GM18868 (cell line): ENCODE results near the gene TOM1L2.

Experiments used
- ATAC-seq: cut with Tn5 transposase; IDR thresholded peaks from one replicate; pipeline ENCODE4 v1.9.1; 2021; ENCODE audit warnings: mild to moderate bottlenecking, moderate library complexity; ENCODE audit not compliant: unreplicated experiment

The TOM1L2 gene

DNA sequence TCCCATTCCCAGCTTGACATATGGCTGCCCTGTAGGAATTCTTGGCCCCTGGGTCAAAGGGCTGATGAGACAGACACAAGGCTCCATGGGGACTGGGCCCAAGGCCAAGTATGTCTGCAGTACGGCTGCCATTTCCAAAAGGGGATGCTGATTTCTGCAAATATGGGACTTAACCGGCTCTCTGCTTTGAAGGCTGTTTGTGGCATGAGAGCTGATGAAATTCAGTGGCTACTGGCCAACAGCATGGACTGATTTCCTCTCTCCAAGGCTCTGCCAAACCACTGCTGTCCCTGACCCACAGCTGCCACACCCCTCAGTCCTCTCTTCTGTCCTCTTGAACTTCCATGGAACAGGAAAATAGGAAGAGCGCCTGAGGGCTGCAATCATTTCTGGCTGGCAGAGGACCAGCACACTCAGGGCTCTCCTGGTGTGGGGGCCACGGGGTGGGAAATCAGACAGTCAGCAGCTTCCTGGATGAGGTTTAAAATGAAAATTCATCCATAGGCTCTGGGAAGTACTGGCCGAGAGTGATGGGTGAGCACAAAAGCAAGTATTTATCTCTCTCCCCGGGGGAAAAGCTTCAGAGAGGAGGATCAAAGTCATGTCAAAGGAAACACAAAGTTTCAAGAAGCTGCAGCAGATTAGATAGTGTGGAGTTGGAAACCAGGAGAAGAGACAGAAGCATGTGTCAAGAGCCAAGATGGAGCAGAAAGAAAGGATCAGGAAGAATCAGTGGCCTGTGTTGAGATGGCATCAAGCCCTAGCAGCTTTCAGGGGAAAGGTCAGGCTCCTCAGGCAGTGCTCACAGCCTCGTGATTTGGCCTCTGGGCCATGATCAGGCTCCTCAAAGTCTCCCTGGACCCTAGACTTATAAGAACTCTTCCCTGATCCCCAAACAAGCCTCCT, 71.3 kb downstream of the TOM1L2 start:
- no peak for ATAC-seq

- ATAC-seq, result no peak
Measured at GRCh38 chr17:17899486-17899885, 72.7 kb downstream of the TOM1L2 start.

GRCh38 chr17:17898673-17899072, 73.5 kb downstream of the TOM1L2 start:
- no peak for ATAC-seq

GRCh38 chr17:17897442-17897841, 74.8 kb downstream of the TOM1L2 start:
- ATAC-seq, result no peak

DNA sequence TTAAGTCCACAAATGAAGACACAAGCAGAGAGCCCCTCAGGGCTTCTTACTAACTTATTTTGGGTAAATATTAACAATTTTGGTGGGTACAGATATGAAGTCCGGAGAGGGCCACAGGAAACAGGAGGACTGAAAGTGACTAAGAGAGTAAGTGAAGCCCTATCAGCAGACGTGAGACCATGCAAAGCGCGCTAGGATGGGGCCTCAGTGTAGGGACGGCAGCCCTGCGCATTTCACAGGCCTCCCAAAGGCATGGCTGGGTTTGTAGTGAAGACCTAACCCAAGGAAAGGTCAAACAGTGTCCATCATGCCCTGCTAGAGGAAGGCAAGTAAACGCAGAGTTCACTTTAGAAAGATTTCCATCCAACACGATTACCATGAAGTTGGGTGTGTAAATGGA, 75.5 kb downstream of the TOM1L2 start:
- ATAC-seq, result no peak

DNA sequence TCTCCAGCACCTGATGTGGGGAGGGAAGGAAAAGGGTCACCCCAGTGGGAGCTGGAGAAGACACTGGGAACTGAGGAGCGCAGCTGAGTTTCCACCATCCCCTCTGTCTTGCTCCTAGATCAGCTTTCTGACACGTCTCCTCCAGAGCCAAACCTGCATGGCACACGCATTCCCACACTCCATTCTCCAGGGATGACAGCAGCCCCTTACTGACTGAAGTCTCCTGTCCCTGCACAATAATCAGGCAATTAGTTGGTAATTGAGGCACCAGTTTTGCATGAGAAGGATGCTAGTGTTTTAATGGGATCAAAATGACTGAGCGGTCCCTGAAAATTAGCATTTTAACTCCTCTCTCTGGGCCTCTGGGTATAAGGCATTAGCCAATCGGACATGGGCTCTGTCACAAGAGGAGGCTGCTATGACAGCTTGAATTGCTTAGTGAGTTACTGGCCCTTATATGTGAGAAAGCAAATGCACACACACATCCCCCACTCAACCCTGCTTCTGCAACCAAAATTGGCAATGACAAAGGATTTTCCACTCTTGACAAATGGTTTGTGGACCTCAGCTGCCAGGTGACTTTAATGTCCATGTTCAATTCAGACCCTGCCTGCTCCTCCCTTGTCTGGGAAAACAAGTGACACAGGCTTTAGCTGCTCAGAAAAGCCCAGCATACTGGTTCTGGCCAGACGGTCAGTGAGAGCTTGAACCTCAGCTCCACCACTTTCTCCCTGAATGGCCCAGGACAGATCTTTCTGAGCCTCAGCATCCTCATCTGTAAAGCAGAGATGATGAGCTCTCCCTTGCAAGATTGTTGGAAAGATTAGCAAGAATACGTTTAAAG, 78.2 kb downstream of the TOM1L2 start:
- no peak for ATAC-seq

DNA sequence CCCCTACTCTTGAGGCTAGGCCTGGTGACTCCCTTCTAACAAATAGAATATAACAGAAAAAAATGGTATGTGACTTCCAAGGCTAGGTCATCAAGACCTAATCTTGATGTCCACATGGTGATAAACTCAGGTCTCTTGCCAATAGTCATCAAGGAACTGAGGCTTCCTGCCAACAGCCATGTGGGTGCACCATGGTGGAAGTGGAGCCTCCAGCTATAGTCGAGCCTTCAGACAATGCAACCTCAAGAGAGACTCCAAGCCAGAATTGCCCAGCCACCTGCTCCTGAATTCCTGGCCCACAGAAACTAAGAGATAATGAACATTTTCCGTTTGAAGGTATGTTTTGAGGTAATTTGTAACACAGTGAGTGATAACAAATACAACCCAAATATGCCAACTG, 79.5 kb downstream of the TOM1L2 start:
- ATAC-seq, result no peak

DNA sequence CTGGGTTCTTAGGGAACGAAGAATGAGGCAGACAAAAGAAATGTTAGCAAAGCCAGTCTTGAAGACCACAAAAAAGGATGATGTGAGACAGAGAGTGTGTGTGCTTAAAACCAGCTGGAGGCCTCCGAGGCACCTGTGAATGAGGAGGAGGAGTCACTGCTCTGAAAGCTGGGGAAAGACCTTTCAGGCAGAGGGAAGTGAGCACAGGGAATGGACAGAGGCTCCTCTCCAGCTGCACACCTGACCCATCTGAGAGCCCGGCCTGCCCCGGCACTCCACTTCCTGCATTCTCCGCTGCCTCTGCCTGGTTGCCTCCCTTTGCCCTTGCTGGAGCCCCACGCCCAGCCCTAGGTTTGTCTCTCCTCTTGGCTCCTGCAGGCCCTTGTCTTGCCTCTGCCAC, 80.2 kb downstream of the TOM1L2 start:
- ATAC-seq, result no peak

DNA sequence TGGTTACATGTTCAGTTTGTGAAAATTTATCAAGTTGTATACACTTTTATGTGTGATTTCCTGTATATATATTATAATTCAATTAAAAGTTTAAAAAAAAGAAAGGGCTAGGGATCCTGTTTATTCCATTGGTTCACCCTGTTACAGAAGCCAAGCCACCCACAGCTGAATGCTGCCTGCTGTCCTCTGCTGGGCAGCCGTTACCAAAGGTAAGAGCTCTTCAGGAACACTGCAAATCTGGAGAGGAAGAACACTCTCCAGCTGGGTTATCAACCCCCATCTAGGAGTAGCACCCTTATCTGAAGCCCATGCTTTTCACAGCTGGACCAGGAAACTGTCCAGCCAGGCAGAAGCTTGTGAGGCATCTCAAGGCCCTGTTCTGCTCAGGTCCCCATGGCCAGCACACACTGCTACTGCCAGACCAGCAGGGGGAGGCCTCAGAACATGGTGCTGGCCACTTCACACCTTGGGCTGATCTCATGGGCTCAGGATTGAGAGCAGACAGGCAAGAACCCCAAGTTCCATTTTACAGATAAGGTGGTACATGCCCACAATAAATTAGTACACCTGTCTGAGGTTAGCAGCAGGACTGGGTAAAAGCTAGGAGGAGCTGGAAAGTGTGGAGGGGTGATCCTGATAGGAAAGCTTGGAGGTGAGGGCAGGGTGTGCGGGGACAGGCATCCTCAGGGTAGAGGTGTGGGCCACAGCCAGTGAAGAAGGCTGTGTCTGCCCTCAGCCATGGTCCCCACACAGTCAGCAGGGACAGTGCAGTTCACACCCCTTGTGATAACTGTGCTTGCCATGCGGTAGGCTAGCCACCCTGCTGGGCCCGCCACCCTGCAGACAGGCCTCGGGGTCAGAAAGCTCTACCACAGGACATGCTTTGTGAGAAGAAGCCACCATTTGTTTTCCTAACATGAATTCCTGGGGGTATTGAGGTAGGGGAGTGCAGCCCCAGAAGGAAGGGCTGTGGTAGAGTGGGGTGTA, 81.1 kb downstream of the TOM1L2 start:
- no peak for ATAC-seq

DNA sequence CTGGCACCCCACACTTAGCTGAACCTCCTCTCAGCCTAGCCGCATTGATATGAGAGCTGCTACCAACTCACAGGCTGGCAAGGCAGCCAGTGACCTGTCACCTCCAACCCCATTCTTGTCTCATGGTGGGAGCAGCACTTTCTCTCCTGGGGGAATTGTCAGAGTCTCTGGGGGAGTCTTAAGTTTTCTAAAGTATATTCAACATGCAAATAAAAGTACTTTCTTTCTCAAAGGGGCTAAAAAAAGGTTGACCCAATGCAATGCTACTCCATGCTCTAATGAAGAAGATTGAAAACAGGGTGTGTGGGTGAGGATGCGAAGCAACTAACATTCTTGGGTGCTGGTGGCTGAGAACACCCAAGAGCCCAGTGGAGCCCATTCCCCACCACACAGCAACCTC, 82.3 kb downstream of the TOM1L2 start:
- no peak for ATAC-seq

GRCh38 chr17:17888821-17889220, 83.4 kb downstream of the TOM1L2 start:
- no peak for ATAC-seq

DNA sequence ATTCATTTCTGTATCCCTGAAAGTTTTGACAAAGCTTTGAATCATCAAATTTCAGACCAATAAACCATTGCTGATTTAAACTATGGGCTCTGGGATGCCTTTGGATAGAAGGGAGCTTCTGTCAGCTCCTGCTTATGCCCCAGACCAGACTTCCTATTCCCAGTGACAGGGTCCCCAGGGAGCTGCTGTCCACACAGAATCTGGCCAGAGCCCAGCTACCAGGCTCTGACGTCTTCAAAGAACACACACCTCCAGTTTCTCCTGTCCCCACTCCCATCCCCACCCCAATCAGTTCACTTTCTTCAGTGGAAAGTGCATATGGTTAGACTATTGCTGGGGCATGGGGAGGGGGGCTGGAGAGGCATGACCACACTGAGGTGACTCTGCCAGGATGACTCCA, 83.8 kb downstream of the TOM1L2 start:
- no peak for ATAC-seq

GRCh38 chr17:17887752-17888304, 84.4 kb downstream of the TOM1L2 start:
- ATAC-seq, result no peak

GRCh38 chr17:17886726-17887125, 85.5 kb downstream of the TOM1L2 start:
- ATAC-seq, result no peak

DNA sequence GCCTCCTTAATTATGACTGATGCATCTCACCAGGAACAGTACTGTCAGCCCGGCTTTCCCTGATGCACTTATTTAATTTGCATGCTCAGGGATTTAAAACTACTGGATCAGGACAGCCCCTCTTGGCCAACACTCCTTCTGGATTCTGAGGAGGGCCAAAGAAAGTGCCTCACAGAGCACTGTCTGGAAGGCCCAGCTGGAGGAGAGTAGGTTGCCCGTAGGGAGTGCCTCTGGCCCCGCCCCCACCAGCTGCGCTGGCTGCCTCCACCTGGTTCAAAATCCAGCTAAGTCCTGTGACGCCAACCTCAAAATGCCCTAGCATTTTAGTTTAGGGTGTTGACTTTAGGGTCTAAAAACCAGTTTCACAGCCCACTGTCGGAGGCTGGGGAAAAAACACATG, 86.0 kb downstream of the TOM1L2 start:
- no peak for ATAC-seq

- ATAC-seq, result no peak
Measured at GRCh38 chr17:17884391-17885357, 87.5 kb downstream of the TOM1L2 start.

DNA sequence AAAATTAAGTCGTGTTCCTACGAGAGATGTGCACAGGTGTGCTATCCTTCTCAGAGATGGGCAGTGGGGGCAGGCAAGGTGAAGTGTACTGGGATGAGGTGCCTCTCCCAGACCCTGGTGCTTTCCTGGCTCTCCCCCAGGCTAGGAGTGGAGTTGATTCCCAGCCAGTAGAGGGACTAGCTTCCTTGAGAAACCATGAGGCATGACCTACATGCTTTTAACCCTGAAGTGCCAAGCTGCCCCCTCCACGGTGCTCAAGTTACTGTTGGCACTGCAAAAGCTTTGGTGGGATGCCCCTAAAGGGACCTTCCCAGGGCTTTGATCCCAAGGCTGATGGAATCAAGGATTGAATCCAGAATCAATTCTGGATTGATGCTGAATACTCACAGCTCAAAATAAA, 88.4 kb downstream of the TOM1L2 start:
- no peak for ATAC-seq

GRCh38 chr17:17882082-17882581, 90.1 kb downstream of the TOM1L2 start:
- no peak for ATAC-seq

DNA sequence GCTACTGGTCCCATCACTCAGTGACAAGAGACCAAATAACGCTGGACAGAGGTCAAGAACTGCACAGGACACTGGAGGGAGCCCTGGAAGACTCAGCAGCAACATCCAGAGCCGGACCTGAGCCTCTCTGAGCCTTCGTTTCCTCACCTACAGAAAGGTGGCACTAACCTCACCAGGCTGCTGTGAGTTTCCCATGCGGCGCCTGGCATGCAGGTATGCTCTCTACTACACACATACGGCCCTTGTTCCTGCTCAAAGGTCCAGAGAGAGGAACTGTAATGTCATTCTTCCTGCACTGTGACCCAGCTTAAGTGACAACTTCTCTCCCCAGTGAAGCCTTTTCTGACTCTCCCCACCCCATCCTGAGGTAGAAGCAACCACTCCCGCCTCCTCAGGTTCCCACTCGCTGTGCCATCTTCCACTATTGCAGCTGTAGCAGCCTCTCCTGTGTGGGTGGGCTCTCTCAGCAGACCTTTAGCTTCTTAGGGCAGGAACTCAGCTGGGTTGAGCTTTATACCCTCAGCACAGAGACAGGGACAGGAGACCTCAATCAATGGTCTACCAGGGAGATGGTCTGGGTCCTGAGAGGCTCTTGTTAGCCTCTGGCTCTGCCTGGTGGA, 91.5 kb downstream of the TOM1L2 start:
- no peak for ATAC-seq
